Muscle layer of colon (tissue), 2 donors: Measurements from ENCODE around the gene SLC23A1.
A peak's percentile ranks its signal among the peaks of the same experiment; 100 is the strongest.
"Not testable (repeated sequence)": the region's sequence is repeated elsewhere in the genome, so short reads cannot be mapped to it uniquely, and the experiment has no call there.

Source experiments
- H3K27ac ChIP-seq: one replicate; pipeline ENCODE4 v1.7.0; 2013; ENCODE audit warnings: low read depth, mild to moderate bottlenecking, low read length, moderate library complexity
- H3K27me3 ChIP-seq, 2 donors: one replicate each; pipeline ENCODE4 v1.7.0; 2013; ENCODE audit warnings: low read length in 2 of 2, mild to moderate bottlenecking in 2 of 2; ENCODE audit not compliant: insufficient read depth in 2 of 2, control insufficient read depth in 1 of 2
- H3K36me3 ChIP-seq: one replicate; pipeline ENCODE4 v1.7.0; 2013; ENCODE audit warnings: mild to moderate bottlenecking, low read length; ENCODE audit not compliant: insufficient read depth
- H3K4me1 ChIP-seq: one replicate; pipeline ENCODE4 v1.7.0; 2013; ENCODE audit warnings: mild to moderate bottlenecking, low read length; ENCODE audit not compliant: insufficient read depth
- H3K4me3 ChIP-seq, 2 donors: one replicate each; pipeline ENCODE4 v1.7.0; 2013; ENCODE audit warnings: low read length in 2 of 2, low read depth in 1 of 2, mild to moderate bottlenecking in 1 of 2, moderate library complexity in 1 of 2
- H3K9ac ChIP-seq: one replicate; pipeline ENCODE4 v1.7.0; 2013; ENCODE audit warnings: low read length
- H3K9me3 ChIP-seq: one replicate; pipeline ENCODE4 v1.7.0; 2013; ENCODE audit warnings: mild to moderate bottlenecking, low read length
- donor health status: abdominal sarcoma.
- donor health status: Adenocarcinoma of cecum.

The SLC23A1 gene

GRCh38 chr5:139415221-139415861 lies 32.2 kb upstream of the SLC23A1 start:
- H3K9ac ChIP-seq: no peak overlapping the region
- peaks cover 16% of the 10 kb centered on the region for H3K36me3 ChIP-seq
- H3K4me1 ChIP-seq: peaks cover 61% of the 10 kb centered on the region
- H3K27me3 ChIP-seq: no peaks in the 10 kb centered on the region
- H3K9me3 ChIP-seq: no peaks in the 10 kb centered on the region
- peak overlapping the region; percentile 32 for H3K27ac ChIP-seq
- H3K4me3 ChIP-seq: no peak overlapping the region

GRCh38 chr5:139414581-139415130 lies 31.6 kb upstream of the SLC23A1 start:
- H3K4me1 ChIP-seq: peaks cover 68% of the 10 kb centered on the region
- H3K36me3 ChIP-seq: peaks cover 9% of the 10 kb centered on the region
- peak overlapping the region; percentile 32 for H3K27ac ChIP-seq
- no peaks in the 10 kb centered on the region for H3K9me3 ChIP-seq
- H3K4me3 ChIP-seq: no peak overlapping the region
- no peak overlapping the region for H3K9ac ChIP-seq
- H3K27me3 ChIP-seq: no peaks in the 10 kb centered on the region

- Histone ChIP-seq H3K4me1 (peaks cover 71% of the 10 kb centered on the region), H3K27ac (no peak overlapping the region), H3K36me3 (peaks cover 4% of the 10 kb centered on the region), H3K9ac (no peak overlapping the region), H3K4me3 (no peak overlapping the region), H3K9me3 (no peaks in the 10 kb centered on the region), H3K27me3 (no peaks in the 10 kb centered on the region)
Measured at GRCh38 chr5:139413963-139414362, 30.9 kb upstream of the SLC23A1 start.

- Histone ChIP-seq H3K9me3 (no peaks in the 10 kb centered on the region), H3K4me1 (peaks cover 70% of the 10 kb centered on the region), H3K36me3 (no peaks in the 10 kb centered on the region), H3K4me3 (no peak overlapping the region), H3K27ac (no peak overlapping the region), H3K27me3 (no peaks in the 10 kb centered on the region), H3K9ac (no peak overlapping the region)
Measured at GRCh38 chr5:139413153-139413552, 30.1 kb upstream of the SLC23A1 start.

- Histone ChIP-seq H3K36me3 (no peaks in the 10 kb centered on the region), H3K4me1 (peaks cover 52% of the 10 kb centered on the region), H3K4me3 (peak overlapping the region in 1 of 2 donors; percentile 21), H3K9ac (no peak overlapping the region), H3K27ac (peak overlapping the region; percentile 17), H3K27me3 (no peaks in the 10 kb centered on the region), H3K9me3 (no peaks in the 10 kb centered on the region)
Measured at GRCh38 chr5:139410993-139411828, 28.1 kb upstream of the SLC23A1 start.

GRCh38 chr5:139410121-139410992 lies 27.3 kb upstream of the SLC23A1 start:
- Histone ChIP-seq H3K4me1 (peaks cover 43% of the 10 kb centered on the region), H3K9ac (no peak overlapping the region), H3K4me3 (peak overlapping the region in 1 of 2 donors; percentile 21), H3K9me3 (no peaks in the 10 kb centered on the region), H3K36me3 (no peaks in the 10 kb centered on the region), H3K27ac (no peak overlapping the region), H3K27me3 (no peaks in the 10 kb centered on the region)

- not testable (repeated sequence) for H3K9me3 ChIP-seq, H3K27ac ChIP-seq, H3K9ac ChIP-seq, H3K36me3 ChIP-seq, H3K27me3 ChIP-seq, H3K4me3 ChIP-seq
- H3K4me1 ChIP-seq: peaks cover 38% of the 10 kb centered on the region
Measured at GRCh38 chr5:139409116-139409515, 26.0 kb upstream of the SLC23A1 start.

GRCh38 chr5:139408191-139408590 lies 25.1 kb upstream of the SLC23A1 start:
- Histone ChIP-seq H3K36me3 (no peaks in the 10 kb centered on the region), H3K9ac (no peak overlapping the region), H3K4me1 (peaks cover 37% of the 10 kb centered on the region), H3K9me3 (no peaks in the 10 kb centered on the region), H3K27me3 (no peaks in the 10 kb centered on the region), H3K27ac (no peak overlapping the region), H3K4me3 (no peak overlapping the region)

GRCh38 chr5:139407517-139407916 lies 24.4 kb upstream of the SLC23A1 start:
- H3K27ac ChIP-seq: no peak overlapping the region
- H3K9ac ChIP-seq: no peak overlapping the region
- no peaks in the 10 kb centered on the region for H3K27me3 ChIP-seq
- H3K36me3 ChIP-seq: no peaks in the 10 kb centered on the region
- no peak overlapping the region for H3K4me3 ChIP-seq
- H3K4me1 ChIP-seq: peaks cover 40% of the 10 kb centered on the region
- H3K9me3 ChIP-seq: no peaks in the 10 kb centered on the region

- Histone ChIP-seq H3K36me3 (no peaks in the 10 kb centered on the region), H3K27me3 (no peaks in the 10 kb centered on the region), H3K9me3 (no peaks in the 10 kb centered on the region), H3K4me3 (no peak overlapping the region), H3K4me1 (peaks cover 37% of the 10 kb centered on the region), H3K9ac (no peak overlapping the region), H3K27ac (no peak overlapping the region)
Measured at GRCh38 chr5:139406963-139407362, 23.9 kb upstream of the SLC23A1 start.

- H3K9ac ChIP-seq: peak overlapping the region; percentile 38
- H3K9me3 ChIP-seq: no peaks in the 10 kb centered on the region
- H3K4me3 ChIP-seq: peak overlapping the region in 1 of 2 donors; percentile 67
- no peak overlapping the region for H3K27ac ChIP-seq
- H3K27me3 ChIP-seq: no peaks in the 10 kb centered on the region
- H3K36me3 ChIP-seq: no peaks in the 10 kb centered on the region
- H3K4me1 ChIP-seq: peaks cover 15% of the 10 kb centered on the region
Measured at GRCh38 chr5:139404484-139404840, 21.4 kb upstream of the SLC23A1 start.
